ENCODE data around the gene ATP1A3. TPM values are rescaled to one million over a fixed set of nuclear protein-coding genes. Genes with fewer than 3 reads are reported as not detected.

ATP1A3 gene
- total RNA-seq, 2 experiments from 2014 or later: 1.9 to 2.0 TPM

DNA sequence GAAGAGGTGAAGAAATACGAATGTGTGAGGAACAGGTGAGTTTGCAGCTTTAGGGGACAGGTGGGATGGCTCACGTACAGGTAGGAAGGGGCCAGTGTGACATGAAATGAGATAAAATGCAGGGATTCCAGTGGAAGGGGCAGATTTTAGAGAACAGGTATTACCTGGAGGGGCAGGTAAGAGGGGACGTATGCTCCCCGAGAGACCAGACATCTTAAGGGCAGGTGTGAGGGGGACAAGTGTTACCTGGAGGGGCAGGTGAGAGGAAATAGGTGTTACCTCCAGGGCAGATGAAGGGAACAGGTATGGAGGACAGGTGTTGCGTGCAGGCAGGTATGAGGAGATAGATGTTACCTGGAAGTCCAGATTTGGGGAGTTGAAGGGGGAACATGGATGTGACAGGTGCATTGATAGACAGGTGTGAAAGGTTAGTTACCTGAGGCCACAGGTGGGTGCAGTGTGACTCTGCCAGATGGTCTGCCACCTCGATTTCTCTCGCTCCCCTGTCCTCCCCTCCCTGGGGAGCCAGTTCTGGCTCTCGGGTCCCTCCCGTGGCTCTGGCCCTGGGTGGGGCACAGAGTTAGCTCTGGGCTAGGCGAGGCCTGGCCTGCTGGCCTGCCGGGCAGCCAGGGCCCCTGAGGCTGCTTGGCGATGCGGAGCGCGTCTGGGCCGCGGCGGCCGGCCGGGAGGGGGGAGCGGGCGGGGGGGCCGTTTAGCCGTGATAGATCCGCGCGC is 67.8 kb downstream of the ATP1A3 start:
- DNase-seq: no peak
- no peaks in the 10 kb centered on the region for H3K9me3 Mint-ChIP-seq
- H3K36me3 Mint-ChIP-seq (ENCODE audit: low read depth): peaks cover 3% of the 10 kb centered on the region
- ChIA-PET CTCF (no interaction called here), POLR2A (no interaction called here)
- no peak overlapping the region for H3K4me3 Mint-ChIP-seq
- H3K27ac Mint-ChIP-seq: no peak overlapping the region
- H3K4me1 Mint-ChIP-seq: peaks cover 34% of the 10 kb centered on the region
- peaks cover 28% of the 10 kb centered on the region for H3K27me3 Mint-ChIP-seq

GRCh38 chr19:41925208-41926003 is 68.6 kb downstream of the ATP1A3 start:
- CTCF ChIA-PET: interaction anchor here (1.2 kb wide), 1 partner anchor 22 kb away, joined by 3 read pairs; no protein-coding TSS in a partner anchor
- no peak overlapping the region for H3K27ac Mint-ChIP-seq
- peaks cover 30% of the 10 kb centered on the region for H3K4me1 Mint-ChIP-seq
- no peak for DNase-seq
- peaks cover 25% of the 10 kb centered on the region for H3K27me3 Mint-ChIP-seq
- H3K36me3 Mint-ChIP-seq (ENCODE audit: low read depth): peaks cover 3% of the 10 kb centered on the region
- no peaks in the 10 kb centered on the region for H3K9me3 Mint-ChIP-seq
- POLR2A ChIA-PET: no interaction called here
- H3K4me3 Mint-ChIP-seq: no peak overlapping the region

DNA sequence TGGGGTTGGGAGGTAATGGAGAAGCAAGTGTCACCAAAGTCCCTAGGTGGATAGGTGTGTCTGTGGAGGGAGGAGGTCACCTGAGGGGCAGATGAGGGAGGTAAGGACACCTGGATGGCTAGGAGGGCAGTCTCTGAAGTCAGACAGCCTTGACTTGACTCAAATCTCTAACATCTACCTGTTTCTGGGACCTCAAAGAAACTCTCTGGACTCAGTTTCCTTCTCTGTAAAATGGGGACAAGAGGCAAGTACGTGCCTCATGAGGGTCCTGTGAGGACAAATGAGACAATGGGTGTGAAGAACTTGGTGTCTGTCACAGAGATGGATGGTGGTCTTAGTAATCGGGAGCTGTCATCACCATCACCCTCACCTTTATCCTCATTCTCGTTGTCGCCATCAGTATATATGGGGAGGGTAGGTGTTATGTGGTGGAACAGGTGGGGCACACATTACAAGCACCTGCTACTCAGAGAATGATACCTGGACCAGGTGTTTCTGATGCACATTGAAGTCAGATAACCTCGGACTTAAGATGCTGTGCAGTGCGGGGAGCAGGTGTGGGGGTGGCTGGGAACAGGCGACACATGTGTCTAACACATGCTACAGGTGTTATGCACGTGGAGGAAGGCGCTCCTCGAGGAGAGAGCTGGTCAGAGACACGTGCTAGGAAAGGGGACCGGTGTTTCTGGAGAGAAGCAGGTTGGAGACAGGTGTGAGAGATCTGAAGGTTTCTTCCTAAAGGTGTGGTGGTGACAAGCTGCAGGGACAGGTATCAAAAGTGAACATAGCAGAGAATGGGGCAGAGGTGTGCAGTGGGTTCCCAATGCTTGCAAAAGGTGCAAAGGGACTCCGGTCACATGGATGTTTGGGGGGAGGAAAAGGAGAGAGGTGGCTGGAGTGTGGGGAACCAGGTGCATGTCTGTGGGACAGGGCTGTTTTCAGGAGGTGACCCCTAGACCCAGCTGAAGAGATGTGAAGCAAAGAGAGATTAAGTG is 69.6 kb downstream of the ATP1A3 start:
- H3K4me1 Mint-ChIP-seq: peaks cover 21% of the 10 kb centered on the region
- CTCF ChIA-PET: interaction anchor here (1.2 kb wide), 1 partner anchor 21 kb away, joined by 3 read pairs; no protein-coding TSS in a partner anchor
- H3K27ac Mint-ChIP-seq: no peak overlapping the region

DNA sequence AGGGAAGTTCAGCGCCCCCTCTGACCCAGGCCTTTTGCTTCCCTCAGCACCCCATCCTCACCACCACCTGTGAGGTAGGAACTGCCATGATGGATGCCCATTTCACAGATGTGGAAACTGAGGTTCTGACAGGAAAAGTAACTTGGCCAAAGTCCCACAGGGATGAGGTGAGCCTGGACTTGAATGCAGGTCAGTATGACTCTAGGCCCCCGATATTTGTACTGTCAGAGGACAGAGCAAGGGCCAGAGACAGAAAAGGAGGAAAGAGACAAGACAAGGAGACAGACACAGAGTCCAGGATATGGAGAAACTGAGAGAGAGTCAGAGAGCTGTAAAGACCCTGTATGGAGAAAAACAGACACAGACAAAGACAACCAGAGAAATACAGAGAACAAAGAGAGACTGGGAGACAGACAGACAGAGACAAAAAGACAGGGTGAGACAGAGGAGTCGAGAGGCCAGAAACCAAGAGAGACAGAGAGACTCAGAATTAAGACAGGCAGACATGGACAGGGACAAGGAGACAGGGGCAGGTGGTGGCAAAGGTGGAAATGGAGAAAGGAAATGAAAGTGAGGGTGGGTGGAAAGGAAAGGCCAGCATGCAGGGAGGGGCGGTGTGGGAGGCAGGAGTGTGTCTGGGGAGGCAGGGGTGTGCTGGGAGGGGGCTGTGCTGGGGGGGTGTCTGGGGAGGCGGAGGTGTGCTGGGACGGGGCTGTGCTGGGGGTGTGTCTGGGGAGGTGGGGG is 70.8 kb downstream of the ATP1A3 start:
- no peak for DNase-seq
- Mint-ChIP-seq H3K36me3 (ENCODE audit: low read depth) (no peaks in the 10 kb centered on the region), H3K4me3 (no peak overlapping the region), H3K4me1 (peaks cover 14% of the 10 kb centered on the region), H3K27ac (no peak overlapping the region), H3K9me3 (no peaks in the 10 kb centered on the region), H3K27me3 (peaks cover 17% of the 10 kb centered on the region)
- ChIA-PET CTCF (no interaction called here), POLR2A (no interaction called here)

More for the DNA sequence above, 69.6 kb downstream of the ATP1A3 start:
- Mint-ChIP-seq H3K27me3 (peaks cover 21% of the 10 kb centered on the region), H3K9me3 (no peaks in the 10 kb centered on the region), H3K36me3 (ENCODE audit: low read depth) (no peaks in the 10 kb centered on the region), H3K4me3 (no peak overlapping the region)
- POLR2A ChIA-PET: no interaction called here
- DNase-seq: no peak

GRCh38 chr19:41922585-41922984 is 71.4 kb downstream of the ATP1A3 start:
- Mint-ChIP-seq H3K27ac (no peak overlapping the region), H3K9me3 (no peaks in the 10 kb centered on the region), H3K27me3 (peaks cover 17% of the 10 kb centered on the region), H3K4me1 (peaks cover 14% of the 10 kb centered on the region), H3K36me3 (ENCODE audit: low read depth) (no peaks in the 10 kb centered on the region), H3K4me3 (no peak overlapping the region)
- DNase-seq: no peak
- POLR2A ChIA-PET: no interaction called here
- CTCF ChIA-PET: interaction anchor here (0.9 kb wide), 1 partner anchor 50 kb away, joined by 6 read pairs; no protein-coding TSS in a partner anchor

- CTCF ChIA-PET: interaction anchor here (0.6 to 0.9 kb wide), 2 partner anchors 28 to 49 kb away, joined by 3 to 6 read pairs; no protein-coding TSS in a partner anchor
Observed at GRCh38 chr19:41921577-41922576, 72.2 kb downstream of the ATP1A3 start.

GRCh38 chr19:41920882-41921576 is 73.0 kb downstream of the ATP1A3 start:
- H3K36me3 Mint-ChIP-seq (ENCODE audit: low read depth): no peaks in the 10 kb centered on the region
- H3K9me3 Mint-ChIP-seq: no peaks in the 10 kb centered on the region
- CTCF ChIA-PET: no interaction called here
- peaks cover 14% of the 10 kb centered on the region for H3K4me1 Mint-ChIP-seq
- peaks cover 17% of the 10 kb centered on the region for H3K27me3 Mint-ChIP-seq
- no peak overlapping the region for H3K27ac Mint-ChIP-seq
- no peak overlapping the region for H3K4me3 Mint-ChIP-seq
- no peak for DNase-seq
- POLR2A ChIA-PET: no interaction called here

More at GRCh38 chr19:41921577-41922576, 72.2 kb downstream of the ATP1A3 start:
- Mint-ChIP-seq H3K27me3 (peaks cover 17% of the 10 kb centered on the region), H3K36me3 (ENCODE audit: low read depth) (no peaks in the 10 kb centered on the region), H3K4me3 (no peak overlapping the region), H3K9me3 (no peaks in the 10 kb centered on the region), H3K27ac (peak overlapping the region; percentile 57), H3K4me1 (peaks cover 14% of the 10 kb centered on the region)
- no peak for DNase-seq
- POLR2A ChIA-PET: no interaction called here

- DNase-seq: no peak
- Mint-ChIP-seq H3K27me3 (peaks cover 17% of the 10 kb centered on the region), H3K27ac (no peak overlapping the region), H3K4me1 (peaks cover 14% of the 10 kb centered on the region), H3K4me3 (no peak overlapping the region), H3K36me3 (ENCODE audit: low read depth) (no peaks in the 10 kb centered on the region), H3K9me3 (no peaks in the 10 kb centered on the region)
- ChIA-PET POLR2A (no interaction called here), CTCF (interaction anchor here (1.2 to 1.4 kb wide), 2 partner anchors 22 to 33 kb away, joined by 4 read pairs; no protein-coding TSS in a partner anchor)
Observed at GRCh38 chr19:41919948-41920712, 73.9 kb downstream of the ATP1A3 start.

- Mint-ChIP-seq H3K9me3 (no peaks in the 10 kb centered on the region), H3K27me3 (peaks cover 23% of the 10 kb centered on the region), H3K4me1 (peaks cover 17% of the 10 kb centered on the region), H3K4me3 (no peak overlapping the region), H3K27ac (no peak overlapping the region), H3K36me3 (ENCODE audit: low read depth) (no peaks in the 10 kb centered on the region)
- DNase-seq: no peak
- ChIA-PET CTCF (interaction anchor here (1.2 to 1.4 kb wide), 2 partner anchors 24 to 32 kb away, joined by 4 read pairs; no protein-coding TSS in a partner anchor), POLR2A (no interaction called here)
Observed at GRCh38 chr19:41918653-41919244, 75.3 kb downstream of the ATP1A3 start.

- Mint-ChIP-seq H3K36me3 (ENCODE audit: low read depth) (no peaks in the 10 kb centered on the region), H3K4me1 (peaks cover 13% of the 10 kb centered on the region)
Observed at GRCh38 chr19:41918095-41918494, 75.9 kb downstream of the ATP1A3 start.

More at GRCh38 chr19:41918095-41918494, 75.9 kb downstream of the ATP1A3 start:
- POLR2A ChIA-PET: no interaction called here
- no peak for DNase-seq
- H3K27me3 Mint-ChIP-seq: peaks cover 24% of the 10 kb centered on the region
- no peaks in the 10 kb centered on the region for H3K9me3 Mint-ChIP-seq
- CTCF ChIA-PET: no interaction called here
- H3K27ac Mint-ChIP-seq: no peak overlapping the region
- H3K4me3 Mint-ChIP-seq: no peak overlapping the region
